C1 segment of cervical spinal cord (tissue), 14 donors: ENCODE measurements around the gene FST.

Experiments
- DNase-seq, 14 donors: peaks; one replicate each; lab custom pipeline; 2025; lab: John Stamatoyannopoulos, UW

Gene FST, protein sequence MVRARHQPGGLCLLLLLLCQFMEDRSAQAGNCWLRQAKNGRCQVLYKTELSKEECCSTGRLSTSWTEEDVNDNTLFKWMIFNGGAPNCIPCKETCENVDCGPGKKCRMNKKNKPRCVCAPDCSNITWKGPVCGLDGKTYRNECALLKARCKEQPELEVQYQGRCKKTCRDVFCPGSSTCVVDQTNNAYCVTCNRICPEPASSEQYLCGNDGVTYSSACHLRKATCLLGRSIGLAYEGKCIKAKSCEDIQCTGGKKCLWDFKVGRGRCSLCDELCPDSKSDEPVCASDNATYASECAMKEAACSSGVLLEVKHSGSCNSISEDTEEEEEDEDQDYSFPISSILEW

GRCh38 chr5:53480416-53481158, at the start of gene FST:
FST (plus strand) TSS chr5:53480629; CDS start chr5:53480792, 163 bp downstream.
- DNase-seq = no peak

DNA sequence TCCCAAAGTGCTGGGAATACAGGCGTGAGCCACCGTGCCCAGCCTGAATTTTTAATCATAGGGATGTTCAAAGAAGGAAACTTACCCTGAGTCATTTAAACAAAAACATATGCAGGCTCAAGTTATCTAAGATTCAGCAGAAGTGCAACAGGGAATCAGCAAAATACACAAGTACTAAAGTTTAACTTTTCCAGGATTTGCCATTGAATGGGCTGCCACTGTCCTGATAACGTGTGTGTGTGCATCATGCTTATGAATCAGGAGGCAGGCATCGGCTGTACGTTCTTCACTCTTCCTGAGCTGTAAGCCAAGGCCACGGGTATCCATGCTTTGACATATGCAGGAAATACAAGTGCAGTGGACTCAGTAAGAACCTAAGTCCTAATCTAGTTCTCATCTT, 48.8 kb upstream of the FST start:
- no peak for DNase-seq

- DNase-seq = no peak
Measured at GRCh38 chr5:53433026-53433425, 47.4 kb upstream of the FST start.

DNA sequence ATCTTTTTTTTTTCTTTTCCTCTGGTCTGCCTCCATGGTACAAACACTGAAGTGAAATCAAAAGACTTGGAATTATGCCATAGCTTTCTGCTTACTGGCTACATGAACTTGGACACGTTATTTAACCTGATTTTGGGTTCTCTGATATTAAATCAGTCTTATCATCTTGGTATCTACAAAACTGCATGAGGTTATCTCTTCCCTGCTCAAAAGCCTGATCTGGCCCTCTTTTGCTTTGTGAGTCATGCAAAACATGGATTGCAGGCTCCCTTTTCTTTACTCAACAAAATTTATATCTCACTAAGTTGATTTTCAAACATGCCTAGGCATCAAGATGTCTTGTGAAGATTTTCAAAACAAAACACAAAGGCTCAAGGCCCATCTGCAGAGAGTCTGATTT, 45.9 kb upstream of the FST start:
- no peak for DNase-seq

- no peak for DNase-seq
Measured at GRCh38 chr5:53436480-53437191, 43.8 kb upstream of the FST start.

GRCh38 chr5:53438079-53438478, 42.4 kb upstream of the FST start:
- no peak for DNase-seq

GRCh38 chr5:53438486-53439472, 41.6 kb upstream of the FST start:
- DNase-seq = no peak

- DNase-seq = no peak
Measured at GRCh38 chr5:53442961-53443360, 37.5 kb upstream of the FST start.

- no peak for DNase-seq
Measured at GRCh38 chr5:53445569-53445968, 34.9 kb upstream of the FST start.

DNA sequence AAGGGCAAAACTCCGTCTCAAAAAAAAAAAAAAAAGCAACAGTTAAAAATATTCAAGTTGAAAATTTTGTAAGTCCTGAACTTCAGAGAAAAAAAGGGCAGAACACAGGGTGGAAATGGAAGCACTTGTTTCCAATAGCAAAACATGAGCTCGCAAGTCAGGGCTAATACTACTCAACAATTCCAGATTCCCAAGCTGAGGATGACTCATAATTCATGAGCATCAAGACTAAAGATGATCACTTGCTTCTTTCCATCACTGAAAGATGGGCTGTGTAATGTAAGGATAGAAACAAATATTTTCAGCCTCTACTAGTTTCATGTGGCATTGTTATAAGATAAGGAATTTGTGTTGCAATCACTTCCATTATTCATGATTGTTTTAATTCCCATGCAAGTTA, 33.5 kb upstream of the FST start:
- DNase-seq = no peak

DNA sequence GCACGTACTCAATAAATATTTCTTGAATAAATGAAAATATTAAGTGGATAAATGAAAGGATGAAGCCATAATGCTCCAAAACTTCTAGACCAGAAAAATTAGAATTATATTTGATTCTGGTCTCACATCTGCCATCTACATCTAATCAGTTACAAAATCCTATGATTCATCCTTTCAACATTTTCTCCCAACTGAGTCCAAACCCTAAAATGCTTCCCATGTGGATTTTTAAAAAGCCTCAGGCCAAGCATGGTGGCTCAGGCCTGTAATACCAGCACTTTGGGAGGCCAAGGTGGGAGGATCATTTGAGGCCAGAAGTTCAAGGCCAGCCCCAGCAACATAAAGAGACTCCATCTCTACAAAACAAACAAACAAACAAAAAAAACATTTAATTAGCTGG, 31.6 kb upstream of the FST start:
- no peak for DNase-seq

DNA sequence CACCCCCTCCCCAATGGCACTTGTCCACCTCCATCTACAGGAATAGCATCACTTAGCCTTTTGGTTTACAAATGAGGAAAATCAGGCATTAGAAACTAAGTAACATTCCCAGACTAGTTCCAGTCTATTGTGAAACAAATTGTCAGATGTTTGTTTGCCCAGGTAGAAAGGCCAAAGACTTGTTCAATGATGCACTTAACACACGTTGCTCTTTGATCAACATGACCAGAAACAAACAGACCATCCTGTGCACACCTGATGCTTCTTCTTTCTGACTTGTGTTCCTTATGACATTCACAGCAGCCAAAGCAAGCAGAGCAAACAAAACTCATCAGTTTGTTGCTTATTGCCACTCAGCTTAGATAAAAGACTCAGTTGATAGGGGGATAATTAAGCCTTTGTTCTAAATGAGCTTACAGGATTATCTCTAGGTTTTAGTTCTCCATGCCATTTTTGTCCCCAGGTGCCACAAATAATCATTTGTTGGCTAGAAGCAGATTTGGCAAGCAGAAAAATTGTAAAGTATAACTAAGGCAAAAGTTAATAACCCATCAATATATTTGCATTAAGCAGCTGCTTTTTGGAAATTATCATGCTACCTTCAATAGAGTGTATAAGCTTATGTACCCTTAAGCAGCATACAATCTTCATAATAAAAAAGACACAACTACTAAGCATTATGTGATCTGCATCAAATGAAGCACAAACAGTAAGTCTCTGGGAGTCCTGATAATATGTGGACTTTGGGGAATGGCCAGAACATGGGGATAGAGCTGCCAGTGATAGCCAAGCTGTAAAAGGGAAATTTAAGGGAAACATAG, 26.3 kb upstream of the FST start:
- no peak for DNase-seq

- DNase-seq = no peak
Measured at GRCh38 chr5:53454719-53455000, 25.8 kb upstream of the FST start.

DNA sequence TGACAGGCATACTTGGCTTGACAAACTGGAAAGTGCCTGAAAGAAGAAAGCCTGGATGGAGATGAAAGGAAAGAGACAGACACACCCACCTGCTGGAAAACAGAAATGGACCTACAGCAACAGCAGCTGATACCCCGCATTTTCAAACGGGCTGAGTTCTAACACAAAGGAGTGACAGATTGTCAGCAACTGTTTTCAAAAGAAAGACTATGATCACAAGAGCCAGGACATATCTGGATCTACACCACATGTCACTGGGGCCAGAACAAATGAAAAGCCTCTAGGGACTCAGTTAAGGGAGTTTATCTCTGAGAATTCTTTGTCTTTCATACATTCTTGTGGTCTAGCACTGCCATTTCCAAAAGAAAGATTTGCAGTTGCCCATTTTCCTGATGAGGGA, 24.1 kb upstream of the FST start:
- no peak for DNase-seq

- DNase-seq = no peak
Measured at GRCh38 chr5:53463909-53464621, 16.4 kb upstream of the FST start.

DNA sequence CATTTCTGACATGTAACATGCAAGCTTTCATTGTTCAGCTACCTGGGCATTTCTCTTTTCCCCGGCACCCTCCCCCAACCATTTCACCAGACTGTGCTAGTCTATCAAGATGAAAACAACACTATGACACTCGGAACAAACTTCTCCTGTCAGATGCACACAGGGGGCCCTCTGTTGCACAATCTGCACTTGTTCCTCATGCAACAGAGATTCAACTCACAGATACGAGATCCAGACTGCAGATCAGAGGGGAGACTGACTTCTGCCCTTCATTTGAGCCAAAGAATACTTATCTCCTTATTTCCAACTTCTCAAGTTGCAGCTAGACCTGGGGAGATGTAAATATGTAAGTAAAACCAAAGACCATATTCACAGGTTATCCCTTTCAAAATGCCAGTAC, 15.7 kb upstream of the FST start:
- DNase-seq = peak in 1 of 14 donors; percentile 10

DNA sequence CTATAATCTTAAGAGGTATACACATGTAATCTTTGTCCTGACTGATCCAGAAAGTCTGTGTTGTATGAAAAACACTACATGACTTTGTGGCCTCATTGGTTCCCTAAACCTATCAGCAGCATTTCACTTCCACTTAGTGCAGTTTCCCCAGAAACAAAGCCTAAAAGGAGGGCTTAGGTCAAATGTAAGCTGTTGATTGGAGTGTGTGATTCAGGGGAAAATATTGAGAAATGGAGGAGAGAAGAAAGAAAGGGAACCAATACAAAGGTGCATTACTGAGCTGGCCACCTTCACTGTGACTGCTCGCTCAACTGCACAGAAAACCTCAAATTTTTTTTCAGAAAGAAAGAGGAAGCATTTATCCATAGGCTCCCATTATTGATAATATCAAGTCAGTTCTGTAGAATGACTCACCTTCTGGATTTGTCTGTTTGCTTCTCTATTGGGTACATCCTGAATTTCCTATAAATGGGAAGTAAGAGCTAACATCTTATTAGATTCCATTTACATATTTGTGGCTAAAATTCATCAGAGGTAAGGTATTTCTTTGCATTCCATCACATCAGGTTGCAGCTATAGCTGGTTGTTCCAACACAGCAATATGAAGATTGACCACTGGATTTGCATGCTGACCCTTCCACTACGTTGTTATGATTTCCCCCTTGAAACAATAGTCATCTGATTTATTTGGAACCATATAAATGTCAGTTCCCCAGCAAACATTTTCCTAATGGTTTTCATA, 10.3 kb upstream of the FST start:
- no peak for DNase-seq

DNA sequence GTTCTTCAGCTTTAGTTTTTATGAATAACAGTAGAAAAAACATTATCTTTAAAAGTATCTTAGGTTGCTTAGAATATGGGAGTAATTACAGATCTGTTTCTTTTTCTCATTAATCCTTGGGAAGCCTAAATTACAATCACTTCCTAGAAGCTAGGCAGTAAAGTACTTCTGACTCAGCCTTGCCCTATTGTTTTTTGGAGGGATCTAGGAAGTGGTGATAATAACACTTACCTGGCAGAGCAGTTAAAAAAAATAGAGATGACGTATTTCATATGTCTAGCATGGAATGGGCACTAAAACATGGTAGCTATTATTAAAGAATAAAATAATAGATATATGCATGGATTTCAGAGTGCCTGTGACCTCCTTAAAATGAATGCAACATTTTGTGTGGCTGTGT, 8.2 kb upstream of the FST start:
- no peak for DNase-seq
